Uterus (tissue), 4 donors: ENCODE results near the gene ZNF837. TPM values are rescaled to one million over a fixed set of nuclear protein-coding genes. Genes with fewer than 3 reads are reported as not detected.

ENCODE experiments used
- DNase-seq, 2 donors: peaks; one replicate each; pipeline ENCODE4 v3.0.0-alpha.2; 2019 to 2020
- H3K27ac ChIP-seq, 2 donors: fragments of 200-600 bp; sonication (generic); 1 replicate in 1 of 2; 2 replicates in 1 of 2; pipeline ENCODE4 v1.5.1; 2016 to 2018
- H3K27me3 ChIP-seq, 2 donors: fragments of 200-600 bp; sonication (generic); one replicate each; pipeline ENCODE4 v1.5.1; 2018 to 2019; ENCODE audit warnings: control low read depth in 1 of 2
- H3K36me3 ChIP-seq, 2 donors: fragments of 200-600 bp; sonication (generic); one replicate each; pipeline ENCODE4 v1.5.1; 2019; ENCODE audit warnings: control low read depth in 1 of 2
- H3K4me1 ChIP-seq, 2 donors: fragments of 200-600 bp; sonication (generic); one replicate each; pipeline ENCODE4 v1.5.1; 2018 to 2019; ENCODE audit warnings: control low read depth in 1 of 2
- H3K4me3 ChIP-seq, 2 donors: fragments of 200-600 bp; sonication (generic); 1 replicate in 1 of 2; 2 replicates in 1 of 2; pipeline ENCODE4 v1.5.1; 2018 to 2019; ENCODE audit warnings: mild to moderate bottlenecking in 1 of 2
- H3K9me3 ChIP-seq, 2 donors: fragments of 200-600 bp; sonication (generic); one replicate each; pipeline ENCODE4 v1.5.1; 2019; ENCODE audit warnings: control low read depth in 1 of 2
- POLR2A ChIP-seq, 2 donors: fragments of 450-650 bp; IDR thresholded peaks; one replicate each; pipeline ENCODE4 v1.6.1; 2016; ENCODE audit warnings: antibody characterized with exemption in 2 of 2, mild to moderate bottlenecking in 1 of 2, moderate library complexity in 1 of 2
- intact Hi-C: fragments of 100-400 bp; cut with DNase I; formaldehyde crosslinking; loops from one replicate; pipeline ENCODE4 v1.15.1; 2023; ENCODE audit warnings: low total_unique reads
- total RNA-seq, 4 donors: library from RNA; depleted of rRNA in 3 of 4; stranded (reverse); fragments of >200 nt in 3 of 4; gene quantifications; one replicate each; pipeline versions ENCODE4 v1.1.0 to v1.2.4, GENCODE V29; 2014 to 2023
- TF ChIP-seq, protein P1 (sequence below), 4 experiments: fragments of 200-600 bp in 2 of 4; fragments of 450-650 bp in 2 of 4; sonication (generic) in 2 of 4; IDR thresholded peaks; one replicate each; pipeline ENCODE4 v1.5.1; 2016 to 2019; ENCODE audit warnings: antibody characterized with exemption in 4 of 4, mild to moderate bottlenecking in 2 of 4, moderate library complexity in 1 of 4
- donor health status: DM: yes; HTN: yes; CAD: no.

The ZNF837 gene
- total RNA-seq, 4 donors from 2014 or later, result 1.6 to 4.6 (median 2.8) TPM; not detected in 1

DNA sequence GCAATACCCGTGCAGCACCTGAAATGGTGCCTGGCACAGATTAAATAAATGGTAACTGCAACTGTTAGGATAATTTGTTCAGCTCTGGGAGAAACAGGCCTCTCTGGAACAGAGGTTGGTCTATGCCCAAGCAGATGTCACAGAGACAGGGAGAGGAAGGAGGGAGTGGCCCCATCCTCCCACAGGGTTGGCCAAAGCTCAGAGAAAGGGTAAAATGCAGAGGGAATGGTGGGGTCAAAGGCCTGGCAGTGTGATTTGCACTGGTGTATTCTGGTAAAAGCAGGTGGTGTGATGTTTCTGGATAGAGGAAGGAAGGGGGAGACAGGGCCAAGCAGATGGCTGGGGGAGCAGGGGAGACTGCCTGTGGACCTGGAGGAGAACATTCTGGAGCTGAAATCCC, 44.6 kb downstream of the ZNF837 start:
- TF ChIP-seq POLR2A (IDR thresholded peaks at IDR 0.05), result no peak
- TF ChIP-seq, protein P1, sequence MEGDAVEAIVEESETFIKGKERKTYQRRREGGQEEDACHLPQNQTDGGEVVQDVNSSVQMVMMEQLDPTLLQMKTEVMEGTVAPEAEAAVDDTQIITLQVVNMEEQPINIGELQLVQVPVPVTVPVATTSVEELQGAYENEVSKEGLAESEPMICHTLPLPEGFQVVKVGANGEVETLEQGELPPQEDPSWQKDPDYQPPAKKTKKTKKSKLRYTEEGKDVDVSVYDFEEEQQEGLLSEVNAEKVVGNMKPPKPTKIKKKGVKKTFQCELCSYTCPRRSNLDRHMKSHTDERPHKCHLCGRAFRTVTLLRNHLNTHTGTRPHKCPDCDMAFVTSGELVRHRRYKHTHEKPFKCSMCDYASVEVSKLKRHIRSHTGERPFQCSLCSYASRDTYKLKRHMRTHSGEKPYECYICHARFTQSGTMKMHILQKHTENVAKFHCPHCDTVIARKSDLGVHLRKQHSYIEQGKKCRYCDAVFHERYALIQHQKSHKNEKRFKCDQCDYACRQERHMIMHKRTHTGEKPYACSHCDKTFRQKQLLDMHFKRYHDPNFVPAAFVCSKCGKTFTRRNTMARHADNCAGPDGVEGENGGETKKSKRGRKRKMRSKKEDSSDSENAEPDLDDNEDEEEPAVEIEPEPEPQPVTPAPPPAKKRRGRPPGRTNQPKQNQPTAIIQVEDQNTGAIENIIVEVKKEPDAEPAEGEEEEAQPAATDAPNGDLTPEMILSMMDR (IDR thresholded peaks at IDR 0.05), result no peak
- H3K9me3 ChIP-seq, result no peaks in the 10 kb centered on the region
- intact Hi-C loops, result no loop called here
- H3K4me1 ChIP-seq, result no peaks in the 10 kb centered on the region
- H3K27ac ChIP-seq, result no peak overlapping the region
- H3K36me3 ChIP-seq, result no peaks in the 10 kb centered on the region
- H3K27me3 ChIP-seq, result no peaks in the 10 kb centered on the region
- DNase-seq, result no peak
- no peak overlapping the region for H3K4me3 ChIP-seq

DNA sequence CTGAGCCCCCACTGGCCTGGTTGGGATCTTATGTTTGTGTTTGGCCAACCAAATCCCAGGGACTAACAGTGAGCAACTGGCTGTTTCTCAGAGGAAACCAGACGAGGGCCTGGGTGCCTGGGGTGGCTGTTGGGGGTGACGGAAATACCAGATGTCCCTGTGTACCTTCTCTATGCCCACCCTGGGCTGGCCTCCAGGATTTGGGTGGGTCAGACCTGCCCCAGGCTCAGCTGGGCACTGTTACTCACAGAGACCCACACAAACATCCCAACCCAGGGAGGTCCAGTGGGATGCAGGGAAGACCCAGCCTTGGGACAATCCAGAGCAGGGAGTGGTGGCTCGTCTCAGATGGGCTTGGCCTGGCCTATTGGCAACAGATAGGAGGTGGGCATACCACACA, 45.2 kb downstream of the ZNF837 start:
- DNase-seq, result no peak

DNA sequence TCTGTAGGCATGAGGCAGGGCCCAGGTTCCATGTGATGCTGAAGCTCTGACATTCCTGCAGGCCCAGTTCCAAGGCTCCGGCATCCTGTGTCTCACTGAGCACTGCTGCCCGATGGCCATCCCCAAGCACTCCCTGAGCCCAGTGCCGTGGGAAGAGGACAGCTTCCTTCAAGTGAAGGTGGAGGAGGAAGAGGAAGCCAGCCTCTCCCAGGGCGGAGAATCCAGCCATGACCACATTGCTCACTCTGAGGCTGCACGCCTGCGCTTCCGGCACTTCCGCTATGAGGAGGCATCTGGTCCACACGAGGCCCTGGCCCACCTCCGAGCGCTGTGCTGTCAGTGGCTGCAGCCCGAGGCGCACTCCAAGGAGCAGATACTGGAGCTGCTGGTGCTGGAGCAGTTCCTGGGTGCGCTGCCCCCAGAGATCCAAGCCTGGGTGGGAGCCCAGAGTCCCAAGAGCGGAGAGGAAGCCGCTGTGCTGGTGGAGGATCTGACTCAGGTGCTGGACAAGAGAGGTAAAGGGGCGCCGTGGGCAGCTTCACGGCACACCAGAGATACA, 46.1 kb downstream of the ZNF837 start:
- H3K27me3 ChIP-seq, result no peaks in the 10 kb centered on the region
- no peaks in the 10 kb centered on the region for H3K36me3 ChIP-seq
- no peak overlapping the region for H3K27ac ChIP-seq
- intact Hi-C loops, result no loop called here
- no peaks in the 10 kb centered on the region for H3K4me1 ChIP-seq
- H3K4me3 ChIP-seq, result no peak overlapping the region
- no peak for DNase-seq
- TF ChIP-seq, protein P1 (IDR thresholded peaks at IDR 0.05), result no peak
- TF ChIP-seq POLR2A (IDR thresholded peaks at IDR 0.05), result no peak
- H3K9me3 ChIP-seq, result no peaks in the 10 kb centered on the region

More for the DNA sequence above, 45.2 kb downstream of the ZNF837 start:
- no peaks in the 10 kb centered on the region for H3K4me1 ChIP-seq
- no peaks in the 10 kb centered on the region for H3K36me3 ChIP-seq
- H3K4me3 ChIP-seq, result no peak overlapping the region
- no peaks in the 10 kb centered on the region for H3K27me3 ChIP-seq
- no peak overlapping the region for H3K27ac ChIP-seq
- no peaks in the 10 kb centered on the region for H3K9me3 ChIP-seq
- TF ChIP-seq, protein P1 (IDR thresholded peaks at IDR 0.05), result no peak
- no peak for TF ChIP-seq POLR2A (IDR thresholded peaks at IDR 0.05)
- intact Hi-C loops, result no loop called here

DNA sequence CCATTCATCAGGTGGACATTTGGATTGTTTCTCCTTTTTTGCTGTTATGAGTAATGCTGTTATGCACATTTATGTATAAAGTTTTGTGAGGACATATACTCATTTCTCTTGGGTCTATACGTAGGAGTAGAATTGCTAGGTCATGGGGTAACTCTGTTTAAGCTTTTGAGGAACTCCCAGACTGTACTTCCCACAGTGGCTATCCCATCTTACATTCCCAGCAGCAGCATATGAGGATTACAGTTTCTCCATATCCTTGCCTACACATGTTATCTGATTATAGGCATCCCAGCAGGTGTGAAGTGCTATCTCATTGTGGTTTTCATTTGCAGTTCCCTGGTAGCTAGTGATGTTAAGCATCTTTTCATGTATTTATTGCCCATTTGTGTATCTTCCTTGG, 48.1 kb downstream of the ZNF837 start:
- H3K9me3 ChIP-seq, result no peaks in the 10 kb centered on the region
- no peaks in the 10 kb centered on the region for H3K27me3 ChIP-seq
- intact Hi-C loops, result no loop called here
- TF ChIP-seq, protein P1 (IDR thresholded peaks at IDR 0.05), result no peak
- TF ChIP-seq POLR2A (IDR thresholded peaks at IDR 0.05), result no peak
- H3K4me1 ChIP-seq, result peaks cover 0 to 4% of the 10 kb centered on the region in 2 donors
- DNase-seq, result no peak
- no peaks in the 10 kb centered on the region for H3K36me3 ChIP-seq
- H3K4me3 ChIP-seq, result no peak overlapping the region
- no peak overlapping the region for H3K27ac ChIP-seq

DNA sequence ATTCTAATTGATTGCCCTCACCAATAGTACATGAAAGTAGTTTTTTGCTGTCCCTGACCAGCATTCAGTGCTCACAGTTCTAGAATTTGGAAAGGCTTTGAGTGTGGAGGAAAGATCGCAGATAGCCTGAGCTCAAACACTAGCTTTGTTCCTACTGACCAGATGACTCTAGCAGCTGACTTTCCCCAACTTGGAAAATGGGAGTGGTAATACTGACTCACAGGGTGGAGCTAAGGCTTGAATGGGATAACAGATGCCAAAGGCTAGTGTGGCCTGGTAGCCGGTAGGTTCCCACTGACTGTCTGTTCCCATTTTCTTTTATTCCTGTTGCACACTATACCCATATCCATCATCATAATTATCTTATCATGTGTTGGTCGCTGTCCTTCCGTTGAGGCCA, 50.4 kb downstream of the ZNF837 start:
- Histone ChIP-seq H3K9me3 (no peaks in the 10 kb centered on the region), H3K4me1 (peaks cover 0 to 5% of the 10 kb centered on the region in 2 donors), H3K4me3 (no peak overlapping the region), H3K27ac (no peak overlapping the region), H3K27me3 (no peaks in the 10 kb centered on the region), H3K36me3 (no peaks in the 10 kb centered on the region)
- intact Hi-C loops, result no loop called here
- DNase-seq, result no peak
- TF ChIP-seq, protein P1 (IDR thresholded peaks at IDR 0.05), result no peak
- TF ChIP-seq POLR2A (IDR thresholded peaks at IDR 0.05), result no peak
